Activated naive CD4-positive, alpha-beta T cell treated with anti-CD3 and anti-CD28 coated beads, Interleukin-2, amount 50 U/mL, for 72 hours (primary cell): ENCODE data around the gene THY1. TPM values are rescaled to one million over a fixed set of nuclear protein-coding genes. Genes with fewer than 3 reads are reported as not detected.
"Not testable (repeated sequence)": the region's sequence is repeated elsewhere in the genome, so short reads cannot be mapped to it uniquely, and the experiment has no call there.

Experiments
- ATAC-seq, 2 donors: fragments of 150-1000 bp; cut with Tn5 transposase; 2 replicates each; pipeline ENCODE4 v1.10.0; 2021; ENCODE audit warnings: mild to moderate bottlenecking in 2 of 2, moderate library complexity in 2 of 2
- DNase-seq, 2 donors: peaks; one replicate each; pipeline ENCODE4 v3.0.0; 2021 to 2022; ENCODE audit warnings: low spot score in 2 of 2
- H3K27ac Mint-ChIP-seq, 2 donors: one replicate each; pipeline ENCODE4 v1.8.0; 2022; ENCODE audit warnings: mild to moderate bottlenecking in 2 of 2, mixed read lengths in 2 of 2
- H3K36me3 Mint-ChIP-seq, 2 donors: one replicate each; pipeline ENCODE4 v1.8.0; 2022; ENCODE audit warnings: mixed read lengths in 2 of 2
- H3K9me3 Mint-ChIP-seq, 2 donors: one replicate each; pipeline ENCODE4 v1.8.0; 2022; ENCODE audit warnings: mixed read lengths in 2 of 2
- total RNA-seq, 2 donors: library from RNA; stranded (reverse); gene quantifications; one replicate each; pipeline ENCODE4 v1.2.3, GENCODE V29; 2022

The THY1 gene
- total RNA-seq, 2 donors from 2014 or later: not detected

DNA sequence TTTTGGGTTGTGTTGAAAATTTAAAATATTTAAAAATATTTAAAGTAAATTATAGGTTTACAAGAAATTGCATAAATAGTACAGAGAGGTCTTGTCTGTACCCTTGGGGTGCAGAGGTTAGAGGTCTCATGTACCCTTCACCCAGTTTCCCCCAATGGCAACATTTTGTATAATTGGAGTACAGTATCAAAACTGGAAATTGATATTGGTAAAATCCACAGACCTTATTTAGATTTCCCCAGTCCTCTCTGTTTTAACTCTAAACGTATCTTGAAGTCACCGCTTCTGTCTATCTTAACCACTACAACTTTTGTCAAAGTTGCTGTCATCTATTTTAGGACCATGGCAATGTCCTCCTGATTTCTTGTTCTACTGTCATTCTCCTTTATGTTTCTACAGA is 10.9 kb downstream of the THY1 start:
- no peak overlapping the region for H3K27ac Mint-ChIP-seq
- H3K9me3 Mint-ChIP-seq: peaks cover 0 to 10% of the 10 kb centered on the region in 2 donors
- no peak for ATAC-seq
- H3K36me3 Mint-ChIP-seq: peaks cover 0 to 5% of the 10 kb centered on the region in 2 donors
- no peak for DNase-seq

DNA sequence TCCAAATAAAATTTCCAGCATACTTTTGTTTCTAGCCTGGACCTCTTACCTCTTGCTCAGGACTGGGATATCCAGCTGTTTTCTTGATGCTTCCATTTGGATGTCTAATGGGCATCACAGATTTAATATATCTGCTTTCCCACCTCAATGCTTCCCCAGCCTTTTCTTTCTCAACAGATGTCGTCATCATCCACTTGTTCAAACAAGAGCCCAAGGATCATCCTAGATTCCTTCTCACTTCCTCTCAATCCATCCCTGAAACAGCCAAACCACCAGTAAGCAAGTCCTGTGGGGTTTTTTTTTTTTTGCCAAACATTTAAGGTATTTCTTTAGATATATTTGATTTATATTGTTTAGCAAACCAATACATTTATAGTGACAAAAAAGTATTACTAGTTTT is 12.5 kb downstream of the THY1 start:
- ATAC-seq (no peak), DNase-seq (no peak)
- Mint-ChIP-seq H3K27ac (no peak overlapping the region), H3K36me3 (peaks cover 0 to 5% of the 10 kb centered on the region in 2 donors), H3K9me3 (peaks cover 0 to 10% of the 10 kb centered on the region in 2 donors)

DNA sequence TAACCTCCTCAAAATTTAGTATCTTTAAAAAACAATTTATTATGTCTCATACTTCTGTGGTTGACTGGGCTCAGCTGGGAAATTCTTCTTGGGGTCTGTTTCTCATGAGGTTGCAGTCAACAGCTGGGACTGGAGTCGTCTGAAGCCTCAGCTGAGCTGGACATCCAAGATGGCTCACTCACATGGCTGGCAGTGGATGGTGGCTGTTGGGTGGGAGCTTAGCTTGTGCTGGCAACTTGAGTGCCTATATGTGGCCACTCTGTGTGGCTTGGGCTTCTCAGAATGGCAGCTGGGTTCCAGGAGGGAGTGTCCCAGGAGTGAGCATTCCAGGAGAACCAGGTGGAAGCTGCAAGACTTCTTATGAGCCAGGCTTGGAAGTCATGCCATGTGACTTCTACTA is 13.2 kb downstream of the THY1 start:
- H3K27ac Mint-ChIP-seq: no peak overlapping the region
- H3K36me3 Mint-ChIP-seq: peaks cover 0 to 5% of the 10 kb centered on the region in 2 donors
- ATAC-seq: no peak
- no peak for DNase-seq
- H3K9me3 Mint-ChIP-seq: peaks cover 0 to 10% of the 10 kb centered on the region in 2 donors

DNA sequence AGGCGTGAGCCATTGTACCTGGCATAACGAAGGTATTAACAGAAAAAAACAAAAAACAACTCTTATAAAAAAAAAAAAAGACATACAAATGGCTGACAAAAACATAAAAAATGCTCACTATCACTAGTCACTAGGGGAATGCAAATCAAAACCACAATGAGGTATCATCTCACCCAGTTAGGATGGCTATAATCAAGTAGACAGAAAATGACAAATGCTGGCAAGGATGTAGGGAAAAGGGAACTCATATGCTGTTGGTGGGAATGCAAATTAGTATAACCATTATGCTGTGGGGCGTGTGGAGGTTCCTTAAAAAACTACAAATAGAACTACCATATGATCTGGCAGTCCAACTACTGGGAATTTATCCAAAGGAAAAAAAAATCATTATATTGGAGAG is 17.0 kb downstream of the THY1 start:
- DNase-seq (no peak), ATAC-seq (no peak)
- Mint-ChIP-seq H3K36me3 (no peaks in the 10 kb centered on the region), H3K27ac (no peak overlapping the region), H3K9me3 (no peaks in the 10 kb centered on the region)

DNA sequence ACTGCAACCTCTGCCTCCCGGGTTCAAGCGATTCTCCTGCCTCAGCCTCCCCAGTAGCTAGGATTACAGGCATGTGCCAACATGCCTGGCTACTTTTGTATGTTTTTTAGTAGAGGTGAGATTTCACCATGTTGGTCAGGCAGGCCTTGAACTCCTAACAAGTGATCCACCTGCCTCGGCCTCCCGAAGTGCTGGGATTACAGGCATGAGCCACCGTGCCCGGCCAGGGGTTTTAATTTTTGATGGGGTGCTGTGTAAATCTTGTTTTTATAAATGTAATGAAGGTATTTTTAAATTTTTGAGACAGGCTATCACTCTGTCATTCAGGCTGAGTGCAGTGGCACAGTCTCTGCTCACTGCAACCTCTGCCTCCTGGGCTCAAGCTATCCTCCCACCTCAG is 17.5 kb downstream of the THY1 start:
- ATAC-seq, H3K27ac Mint-ChIP-seq, H3K36me3 Mint-ChIP-seq, DNase-seq, H3K9me3 Mint-ChIP-seq: not testable (repeated sequence)

DNA sequence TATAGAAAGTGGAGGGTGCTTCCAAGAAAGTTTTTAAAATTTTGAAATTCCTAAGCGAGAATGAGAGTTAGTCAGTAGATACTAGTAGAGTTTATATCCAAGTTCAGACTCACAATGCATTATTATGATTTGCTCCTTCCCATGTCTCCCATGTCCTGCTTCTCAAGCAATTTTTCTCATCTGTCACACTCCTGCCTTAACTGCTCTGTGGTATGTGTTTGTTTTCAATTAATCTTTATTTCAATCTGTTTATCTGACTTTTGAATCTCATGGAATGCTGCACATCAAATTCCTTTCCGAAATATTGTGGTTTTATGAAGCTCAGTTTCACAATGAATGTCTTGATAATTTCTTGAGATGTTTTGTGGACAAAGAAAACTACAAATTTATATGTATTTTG is 18.1 kb downstream of the THY1 start:
- Mint-ChIP-seq H3K27ac (no peak overlapping the region), H3K36me3 (peaks cover 0 to under 1% of the 10 kb centered on the region in 2 donors), H3K9me3 (peaks cover under 1 to 4% of the 10 kb centered on the region in 2 donors)
- DNase-seq (no peak), ATAC-seq (no peak)

DNA sequence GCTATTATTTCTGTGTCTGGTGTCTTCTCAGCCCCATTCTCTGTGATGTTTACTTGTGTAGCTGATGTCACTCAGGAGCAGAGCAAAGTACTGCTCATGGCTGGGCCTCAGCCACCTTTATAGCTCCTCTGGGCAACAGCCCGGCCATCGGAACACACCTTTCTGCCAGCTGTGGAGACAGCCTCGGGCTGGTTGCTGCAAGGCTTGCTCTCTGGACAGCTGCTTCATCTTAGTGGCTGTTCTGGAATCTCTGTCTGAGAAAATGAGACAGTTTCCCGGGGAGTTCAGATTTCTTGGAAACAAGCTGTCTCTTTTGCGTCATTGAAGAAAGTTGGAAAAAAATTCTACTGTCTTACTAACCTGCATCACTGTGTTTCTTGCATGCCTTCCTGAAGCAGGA is 20.0 kb downstream of the THY1 start:
- H3K36me3 Mint-ChIP-seq: peaks cover 6 to 12% of the 10 kb centered on the region in 2 donors
- peaks cover 15 to 16% of the 10 kb centered on the region in 2 donors for H3K9me3 Mint-ChIP-seq
- ATAC-seq (no peak), DNase-seq (no peak)
- no peak overlapping the region for H3K27ac Mint-ChIP-seq

DNA sequence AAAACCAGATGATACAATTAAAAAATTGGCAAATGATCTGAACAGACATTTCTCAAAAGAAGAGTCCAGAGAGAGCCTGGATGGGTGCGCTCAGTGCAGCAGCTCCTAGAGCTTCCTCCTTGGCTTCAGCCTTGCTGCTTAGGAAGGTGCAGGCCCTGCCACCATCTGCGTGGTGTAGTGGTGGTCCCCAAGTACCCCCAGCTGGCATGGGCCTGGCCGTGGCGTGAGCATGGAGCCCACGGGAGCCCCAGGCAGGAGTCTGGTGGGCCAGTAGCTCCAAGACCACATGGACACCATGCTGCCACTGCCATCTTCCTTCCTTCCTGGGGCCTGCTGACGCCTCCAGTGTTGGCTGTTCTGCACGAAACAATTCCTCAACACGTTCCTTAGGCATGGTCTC is 20.5 kb downstream of the THY1 start:
- ATAC-seq (no peak), DNase-seq (no peak)
- Mint-ChIP-seq H3K9me3 (peaks cover 20 to 21% of the 10 kb centered on the region in 2 donors), H3K27ac (no peak overlapping the region), H3K36me3 (peaks cover 12 to 16% of the 10 kb centered on the region in 2 donors)

DNA sequence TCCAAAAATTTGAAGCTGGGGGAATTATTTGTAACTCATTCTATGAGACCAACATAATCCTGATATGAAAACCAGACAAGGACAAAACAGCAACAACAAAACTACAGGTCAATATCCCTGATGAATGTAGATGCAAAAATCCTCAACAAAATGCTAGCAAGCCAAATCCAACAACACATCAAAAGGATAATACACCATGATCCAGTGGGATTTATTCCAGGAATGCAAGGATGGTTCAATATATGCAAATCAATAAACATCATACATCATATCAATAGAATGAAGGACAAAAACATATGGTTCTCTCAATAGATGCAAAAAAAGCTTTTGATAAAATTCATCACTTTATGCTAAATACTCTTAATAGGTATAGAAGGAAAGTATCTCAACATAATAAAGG is 22.1 kb downstream of the THY1 start:
- no peak for ATAC-seq
- Mint-ChIP-seq H3K9me3 (peaks cover 21 to 23% of the 10 kb centered on the region in 2 donors), H3K27ac (no peak overlapping the region), H3K36me3 (peaks cover 12 to 16% of the 10 kb centered on the region in 2 donors)
- no peak for DNase-seq

DNA sequence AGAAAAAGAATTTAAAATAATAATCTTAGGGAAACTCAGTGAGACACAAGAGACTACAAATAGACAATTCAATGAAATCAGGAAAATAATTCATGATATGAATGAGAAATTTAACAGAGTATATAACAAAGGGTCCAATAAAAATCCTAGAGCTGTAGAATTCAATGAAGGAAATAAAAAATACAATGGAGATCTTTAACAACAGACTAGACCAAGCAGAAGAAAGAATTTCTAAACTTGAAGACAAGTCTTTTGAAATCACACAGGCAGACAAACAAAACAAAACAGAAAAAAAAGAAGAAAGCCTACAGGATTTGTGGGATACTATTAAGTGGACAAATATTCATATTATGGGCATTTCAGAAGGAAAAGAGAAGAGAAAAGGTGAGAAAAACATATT is 25.2 kb downstream of the THY1 start:
- ATAC-seq: no peak

DNA sequence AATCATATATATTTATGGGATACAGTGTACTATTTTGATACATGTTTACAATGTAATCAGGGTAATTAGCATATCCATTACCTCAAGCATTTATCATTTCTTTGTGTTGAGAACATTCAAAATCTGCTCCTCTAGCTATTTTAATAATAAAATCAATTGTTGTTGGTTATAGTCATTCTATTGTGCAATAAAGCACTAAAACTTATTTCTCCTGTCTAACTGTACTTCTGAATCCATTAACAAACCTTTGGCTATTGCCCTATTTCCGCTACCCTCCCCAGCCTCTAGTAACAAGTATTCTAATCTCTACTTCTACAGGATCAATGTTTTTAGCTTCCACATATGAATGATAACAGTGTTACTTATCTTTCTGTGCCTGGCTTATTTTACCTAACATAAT is 26.1 kb downstream of the THY1 start:
- ATAC-seq (no peak), DNase-seq (no peak)
- no peak overlapping the region for H3K27ac Mint-ChIP-seq
- H3K9me3 Mint-ChIP-seq: peaks cover 21 to 23% of the 10 kb centered on the region in 2 donors
- H3K36me3 Mint-ChIP-seq: peaks cover 12 to 16% of the 10 kb centered on the region in 2 donors

More for the DNA sequence above, 25.2 kb downstream of the THY1 start:
- Mint-ChIP-seq H3K9me3 (peaks cover 21 to 23% of the 10 kb centered on the region in 2 donors), H3K27ac (no peak overlapping the region), H3K36me3 (peaks cover 12 to 16% of the 10 kb centered on the region in 2 donors)
- no peak for DNase-seq

DNA sequence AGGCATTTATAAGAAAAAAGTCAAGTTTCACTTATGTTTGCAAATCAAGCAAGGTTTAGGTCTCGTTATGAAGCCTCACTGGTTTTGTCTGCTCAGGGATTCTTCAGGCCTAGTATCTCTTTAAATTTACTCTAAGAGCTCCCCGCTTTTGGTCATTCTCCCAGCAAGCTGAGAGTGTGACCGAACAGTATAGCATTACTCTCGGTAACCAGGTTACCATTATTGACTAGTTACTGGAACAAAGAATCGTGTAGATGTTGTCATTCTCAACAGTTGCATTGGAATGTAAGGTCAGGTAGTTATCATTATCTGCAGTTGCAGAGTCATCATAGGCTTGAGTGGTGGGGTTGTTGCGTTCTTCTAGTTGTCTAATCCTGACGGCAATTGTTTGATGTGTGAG is 31.7 kb downstream of the THY1 start:
- no peaks in the 10 kb centered on the region for H3K36me3 Mint-ChIP-seq

DNA sequence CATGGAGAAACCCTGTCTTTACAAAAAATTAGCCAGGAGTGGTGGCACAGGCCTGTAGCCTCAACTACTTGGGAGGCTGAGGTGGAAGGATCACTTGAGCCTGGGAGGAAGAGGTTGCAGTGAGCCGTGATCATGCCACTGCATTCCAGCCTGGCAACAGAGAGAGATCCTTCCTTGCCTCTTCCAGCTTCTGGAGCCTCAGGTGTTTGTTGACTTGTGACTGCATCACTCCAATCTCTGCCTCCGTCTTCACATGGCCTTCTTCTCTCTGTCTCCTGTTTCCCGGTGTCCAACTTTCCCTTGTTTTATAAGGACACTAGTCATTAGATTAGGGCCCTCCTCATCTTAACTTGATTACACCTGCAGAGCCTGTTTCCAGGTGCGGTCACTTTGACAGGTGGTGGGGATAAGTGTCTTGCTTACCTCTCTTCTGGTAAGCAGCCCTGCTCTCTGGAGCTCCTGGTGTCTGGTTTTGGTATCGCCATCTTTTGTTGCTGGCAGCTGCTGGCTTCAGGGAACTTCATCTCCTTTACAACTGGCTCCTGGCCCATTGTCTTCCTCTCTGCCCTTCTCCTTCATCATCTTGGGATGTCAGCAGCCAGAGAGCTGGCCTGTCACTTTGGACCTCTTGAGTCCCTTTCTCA is 33.2 kb downstream of the THY1 start:
- ATAC-seq (no peak), DNase-seq (no peak)
- Mint-ChIP-seq H3K36me3 (no peaks in the 10 kb centered on the region), H3K27ac (peak overlapping the region in 1 of 2 donors; percentile 18), H3K9me3 (no peaks in the 10 kb centered on the region)

More for the DNA sequence above, 31.7 kb downstream of the THY1 start:
- no peak for DNase-seq
- no peak overlapping the region for H3K27ac Mint-ChIP-seq
- no peak for ATAC-seq
- H3K9me3 Mint-ChIP-seq: no peaks in the 10 kb centered on the region

DNA sequence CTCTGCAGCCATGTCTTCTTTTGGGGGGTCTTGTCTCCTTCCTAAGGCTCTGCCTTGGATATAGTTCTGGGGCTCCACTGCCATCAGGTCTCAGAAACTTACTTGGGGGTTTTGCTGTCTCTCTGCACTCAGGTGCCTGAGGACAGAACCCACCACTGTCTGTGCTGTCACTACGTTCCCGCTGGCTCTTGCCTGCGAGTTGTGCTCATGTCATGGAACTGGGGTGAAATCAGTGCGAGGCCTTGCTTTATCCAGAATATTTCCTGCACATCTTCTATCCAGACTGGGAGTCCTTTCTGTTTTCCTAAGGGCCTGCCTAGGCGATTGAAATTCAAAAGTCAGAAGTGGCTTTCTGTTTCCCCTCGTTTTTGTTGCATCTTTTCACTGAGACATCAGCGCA is 34.9 kb downstream of the THY1 start:
- DNase-seq (no peak), ATAC-seq (no peak)
- Mint-ChIP-seq H3K36me3 (no peaks in the 10 kb centered on the region), H3K27ac (no peak overlapping the region), H3K9me3 (no peaks in the 10 kb centered on the region)

DNA sequence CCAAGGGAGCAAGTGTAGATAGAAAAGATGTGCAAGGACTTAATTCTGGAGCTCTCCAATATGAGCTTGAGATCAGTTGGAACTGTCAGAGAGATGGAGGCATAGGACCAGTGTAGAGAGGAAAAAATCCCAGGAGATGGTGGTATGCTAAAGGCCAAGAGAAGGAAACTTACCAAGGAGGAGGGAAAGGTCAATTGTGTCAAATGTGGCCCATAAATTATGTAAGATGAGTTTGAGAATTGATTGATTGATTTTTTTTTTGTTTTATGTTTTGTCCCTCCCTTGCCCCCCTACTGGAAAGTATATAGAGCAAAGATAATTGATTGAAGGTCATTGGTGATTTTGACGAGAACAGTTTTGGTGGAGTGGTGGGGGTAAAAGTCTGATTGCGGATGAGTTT is 38.6 kb downstream of the THY1 start:
- DNase-seq: no peak
- H3K36me3 Mint-ChIP-seq: no peaks in the 10 kb centered on the region
- H3K27ac Mint-ChIP-seq: no peak overlapping the region
- no peaks in the 10 kb centered on the region for H3K9me3 Mint-ChIP-seq
- ATAC-seq: no peak

DNA sequence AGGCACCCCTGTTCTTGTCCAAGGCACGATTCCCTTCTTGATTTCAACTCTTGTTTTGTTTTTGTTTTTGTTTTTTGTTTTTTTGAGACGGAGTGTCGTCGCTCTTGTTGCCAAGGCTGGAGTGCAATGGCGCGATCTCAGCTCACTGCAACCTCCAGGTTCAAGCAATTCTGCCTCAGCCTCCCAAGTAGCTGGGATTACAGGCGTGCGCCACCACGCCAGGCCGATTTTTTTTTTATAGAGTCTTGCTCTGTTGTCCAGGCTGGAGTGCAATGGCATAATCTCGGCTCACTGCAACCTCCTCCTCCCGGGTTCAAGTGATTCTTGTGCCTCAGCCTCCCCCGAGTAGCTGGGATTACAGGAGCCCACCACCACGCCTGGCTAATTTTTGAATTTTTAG is 40.5 kb downstream of the THY1 start:
- not testable (repeated sequence) for H3K36me3 Mint-ChIP-seq, DNase-seq, ATAC-seq, H3K27ac Mint-ChIP-seq, H3K9me3 Mint-ChIP-seq

DNA sequence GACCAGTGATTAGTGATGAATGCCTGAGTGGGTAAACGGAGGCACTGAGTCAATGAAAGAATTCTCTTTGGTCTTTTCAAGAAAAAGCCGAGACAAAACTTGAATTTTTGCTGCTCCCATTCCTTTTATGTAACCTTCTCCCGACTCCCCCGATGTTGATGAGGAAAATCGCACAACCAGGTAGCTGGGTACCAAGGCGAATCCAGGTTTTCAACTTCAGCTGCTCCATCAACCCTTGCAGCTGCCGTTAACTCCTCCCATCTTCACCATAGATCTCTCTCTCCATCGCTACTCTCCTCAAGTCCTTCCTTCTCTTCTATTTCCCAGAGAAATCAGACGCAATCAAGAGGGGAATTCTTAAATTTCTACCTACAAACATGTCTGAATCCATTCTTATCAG is 40.9 kb downstream of the THY1 start:
- H3K9me3 Mint-ChIP-seq: no peaks in the 10 kb centered on the region
- DNase-seq: no peak
- no peak for ATAC-seq
- H3K27ac Mint-ChIP-seq: no peak overlapping the region
- H3K36me3 Mint-ChIP-seq: no peaks in the 10 kb centered on the region

DNA sequence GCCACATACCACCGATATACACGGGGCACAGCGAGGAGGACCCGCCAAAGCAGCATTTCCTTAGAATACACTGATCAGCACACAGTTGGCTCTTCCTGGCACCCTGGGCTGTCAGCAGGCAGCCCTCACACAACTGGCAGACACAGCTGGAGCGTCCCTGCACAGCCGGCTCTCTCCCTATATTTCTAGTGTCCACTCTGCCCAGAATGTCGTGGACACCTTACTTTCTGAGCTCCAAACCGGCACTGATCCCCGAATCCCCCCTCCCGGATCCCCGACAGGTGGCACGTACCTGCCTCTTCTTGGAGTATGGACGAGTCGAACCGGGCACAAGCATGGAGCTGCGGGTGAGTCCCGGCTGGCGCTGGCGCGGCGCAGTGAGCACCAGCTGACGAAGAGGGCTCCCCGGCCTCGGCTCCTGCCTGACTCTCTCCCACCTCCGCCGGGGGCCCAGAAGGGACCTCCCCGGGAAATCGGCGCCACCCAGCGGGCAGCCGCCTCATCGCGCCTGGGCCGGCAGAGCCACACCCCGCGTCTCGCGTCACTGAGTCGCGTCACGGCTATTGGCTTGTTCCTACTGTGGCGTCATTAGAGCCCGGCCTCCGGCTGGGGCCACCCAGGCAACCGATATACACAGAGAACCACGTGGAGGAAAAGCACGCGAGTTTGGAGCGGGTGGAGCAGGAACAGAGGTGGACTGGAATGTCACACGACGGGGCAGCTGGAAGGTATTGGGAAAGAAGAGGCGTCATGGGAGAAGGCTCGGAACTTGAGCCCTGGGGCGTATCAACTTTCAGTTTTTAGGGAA is 41.6 kb downstream of the THY1 start, which contains the start of gene USP2:
Gene USP2, minus strand, starts transcription at position 510 of the 808 bp plus-strand sequence. CDS start 8,210 bp downstream, outside the sequence.
- ATAC-seq (peak; percentile 99), DNase-seq (peak; percentile 96 to 99)
- H3K27ac Mint-ChIP-seq: peak within 1 kb of the TSS in 1 of 2 donors; percentile 18
- H3K9me3 Mint-ChIP-seq: no peaks in the 10 kb centered on the region
- no peaks in the 10 kb centered on the region for H3K36me3 Mint-ChIP-seq
